ENCODE results near the gene ARMS2. TPM values are rescaled to one million over a fixed set of nuclear protein-coding genes. Genes with fewer than 3 reads are reported as not detected.

The ARMS2 gene
- total RNA-seq, 2 experiments from 2014 or later, result not detected

- POLR2A ChIA-PET, result no interaction called here
- CTCF ChIA-PET, result no interaction called here
Observed at GRCh38 chr10:122448600-122448999, 5.9 kb upstream of the ARMS2 start.

- CTCF ChIA-PET, result no interaction called here
- POLR2A ChIA-PET, result no interaction called here
Observed at GRCh38 chr10:122449153-122449552, 5.3 kb upstream of the ARMS2 start.

- CTCF ChIA-PET, result interaction anchor here (1.5 kb wide), 1 partner anchor 115 kb away, joined by 3 read pairs; no protein-coding TSS in a partner anchor
- POLR2A ChIA-PET, result no interaction called here
Observed at GRCh38 chr10:122450353-122450990, 4.0 kb upstream of the ARMS2 start.

GRCh38 chr10:122454071-122454470 lies 382 bp upstream of the ARMS2 start:
- CTCF ChIA-PET, result no interaction called here
- POLR2A ChIA-PET, result no interaction called here

GRCh38 chr10:122455376-122456079 lies 1.1 kb downstream of the ARMS2 start:
- ChIA-PET CTCF (no interaction called here), POLR2A (no interaction called here)

- ChIA-PET CTCF (no interaction called here), POLR2A (no interaction called here)
Observed at GRCh38 chr10:122457934-122458333, 3.5 kb downstream of the ARMS2 start.

GRCh38 chr10:122458693-122459092 lies 4.2 kb downstream of the ARMS2 start:
- CTCF ChIA-PET, result no interaction called here

GRCh38 chr10:122459561-122460273 lies 5.3 kb downstream of the ARMS2 start:
- ChIA-PET CTCF (interaction anchor here (1.0 kb wide), 1 partner anchor 192 kb away, joined by 3 read pairs; no protein-coding TSS in a partner anchor), POLR2A (no interaction called here)

More at GRCh38 chr10:122458693-122459092, 4.2 kb downstream of the ARMS2 start:
- POLR2A ChIA-PET, result no interaction called here

- ChIA-PET CTCF (no interaction called here), POLR2A (no interaction called here)
Observed at GRCh38 chr10:122460891-122461293, 6.4 kb downstream of the ARMS2 start.

GRCh38 chr10:122461367-122461728 lies 6.9 kb downstream of the ARMS2 start, which contains the start of gene HTRA1:
Gene HTRA1, plus strand, starts transcription at chr10:122461553. Its CDS starts 100 bp downstream, at chr10:122461653.
- POLR2A ChIA-PET, result no interaction called here
- CTCF ChIA-PET, result no interaction called here

- POLR2A ChIA-PET, result no interaction called here
- CTCF ChIA-PET, result no interaction called here
Observed at GRCh38 chr10:122461729-122462532, 7.5 kb downstream of the ARMS2 start.

GRCh38 chr10:122462533-122463465 lies 8.3 kb downstream of the ARMS2 start:
- ChIA-PET CTCF (no interaction called here), POLR2A (interaction anchor here (0.6 kb wide), 1 partner anchor 1445 kb away, joined by 11 read pairs; no protein-coding TSS in a partner anchor)

GRCh38 chr10:122463466-122464249 lies 9.2 kb downstream of the ARMS2 start:
- CTCF ChIA-PET, result no interaction called here
- POLR2A ChIA-PET, result no interaction called here

GRCh38 chr10:122464250-122464510 lies 9.7 kb downstream of the ARMS2 start:
- ChIA-PET CTCF (interaction anchor here (1.1 kb wide), 1 partner anchor 119 kb away, joined by 3 read pairs; no protein-coding TSS in a partner anchor), POLR2A (no interaction called here)

GRCh38 chr10:122464586-122464985 lies 10.1 kb downstream of the ARMS2 start:
- POLR2A ChIA-PET, result no interaction called here
- CTCF ChIA-PET, result interaction anchor here (1.1 kb wide), 1 partner anchor 120 kb away, joined by 3 read pairs; no protein-coding TSS in a partner anchor

- POLR2A ChIA-PET, result no interaction called here
- CTCF ChIA-PET, result no interaction called here
Observed at GRCh38 chr10:122465401-122466040, 11.1 kb downstream of the ARMS2 start.

GRCh38 chr10:122466951-122467381 lies 12.5 kb downstream of the ARMS2 start:
- CTCF ChIA-PET, result interaction anchor here (1.2 kb wide), 1 partner anchor 99 kb away, joined by 3 read pairs; no protein-coding TSS in a partner anchor
- POLR2A ChIA-PET, result no interaction called here

GRCh38 chr10:122467701-122468100 lies 13.2 kb downstream of the ARMS2 start:
- CTCF ChIA-PET, result interaction anchor here (1.2 kb wide), 1 partner anchor 98 kb away, joined by 3 read pairs; no protein-coding TSS in a partner anchor
- POLR2A ChIA-PET, result no interaction called here

Data from activated CD8-positive, alpha-beta memory T cell treated with anti-CD3 and anti-CD28 coated beads for 36 hours (primary cell).